GOT3 (cell line): ENCODE measurements around the gene SUPV3L1.
"Not testable (repeated sequence)": the region's sequence is repeated elsewhere in the genome, so short reads cannot be mapped to it uniquely, and the experiment has no call there.

Experiments
- DNase-seq: peaks from one replicate; lab custom pipeline; 2025; ENCODE audit warnings: mixed read lengths; lab: John Stamatoyannopoulos, UW

Gene SUPV3L1

GRCh38 chr10:69230128-69230527 lies 50.1 kb downstream of the SUPV3L1 start:
- no peak for DNase-seq

- no peak for DNase-seq
Observed at GRCh38 chr10:69232252-69232651, 52.2 kb downstream of the SUPV3L1 start.

DNA sequence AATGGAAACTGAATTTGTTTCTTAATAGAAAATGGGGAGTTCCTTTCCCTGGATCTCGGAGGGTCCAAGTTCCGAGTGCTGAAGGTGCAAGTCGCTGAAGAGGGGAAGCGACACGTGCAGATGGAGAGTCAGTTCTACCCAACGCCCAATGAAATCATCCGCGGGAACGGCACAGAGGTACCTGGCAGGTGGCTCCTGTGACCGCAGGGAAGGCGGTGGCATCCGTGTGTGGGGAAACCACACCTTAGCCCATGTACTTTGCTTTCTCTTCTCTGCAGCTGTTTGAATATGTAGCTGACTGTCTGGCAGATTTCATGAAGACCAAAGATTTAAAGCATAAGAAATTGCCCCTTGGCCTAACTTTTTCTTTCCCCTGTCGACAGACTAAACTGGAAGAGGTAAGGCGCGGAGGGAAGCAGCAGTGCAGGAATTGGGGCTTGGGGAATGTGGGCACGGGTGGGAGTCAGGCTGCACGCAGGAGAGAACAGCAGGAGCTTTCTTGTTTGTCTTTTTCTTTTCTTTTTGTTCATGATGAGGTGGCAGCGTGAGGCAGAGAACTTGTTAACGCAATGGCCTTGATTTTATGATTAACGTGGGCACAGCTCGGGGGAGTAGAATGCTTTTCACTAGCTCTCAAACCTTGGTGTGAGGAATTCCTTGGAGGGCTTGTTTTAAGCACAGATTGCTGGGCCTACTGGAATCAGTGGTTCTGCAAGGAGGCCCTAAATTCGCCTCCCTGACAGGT lies 52.9 kb downstream of the SUPV3L1 start:
- no peak for DNase-seq

DNA sequence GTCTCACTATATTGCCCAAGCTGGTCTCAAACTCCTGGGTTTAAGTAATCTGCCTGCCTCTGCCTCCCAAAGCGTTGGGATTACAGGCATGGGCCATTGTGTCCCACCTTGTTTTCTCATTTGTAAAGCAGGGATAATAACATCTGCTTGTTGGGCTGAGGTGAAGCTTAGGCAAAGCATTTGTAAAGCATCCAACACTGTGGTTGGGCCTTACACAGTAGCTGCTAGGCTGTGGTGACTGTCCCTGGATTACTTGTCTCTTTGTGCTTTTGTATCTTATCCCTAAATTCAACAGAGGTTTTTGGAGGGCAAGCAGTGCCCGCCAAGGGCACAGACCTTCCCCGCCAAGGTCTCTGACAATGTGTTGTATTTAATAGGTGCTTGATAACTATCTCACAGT lies 54.4 kb downstream of the SUPV3L1 start:
- no peak for DNase-seq

DNA sequence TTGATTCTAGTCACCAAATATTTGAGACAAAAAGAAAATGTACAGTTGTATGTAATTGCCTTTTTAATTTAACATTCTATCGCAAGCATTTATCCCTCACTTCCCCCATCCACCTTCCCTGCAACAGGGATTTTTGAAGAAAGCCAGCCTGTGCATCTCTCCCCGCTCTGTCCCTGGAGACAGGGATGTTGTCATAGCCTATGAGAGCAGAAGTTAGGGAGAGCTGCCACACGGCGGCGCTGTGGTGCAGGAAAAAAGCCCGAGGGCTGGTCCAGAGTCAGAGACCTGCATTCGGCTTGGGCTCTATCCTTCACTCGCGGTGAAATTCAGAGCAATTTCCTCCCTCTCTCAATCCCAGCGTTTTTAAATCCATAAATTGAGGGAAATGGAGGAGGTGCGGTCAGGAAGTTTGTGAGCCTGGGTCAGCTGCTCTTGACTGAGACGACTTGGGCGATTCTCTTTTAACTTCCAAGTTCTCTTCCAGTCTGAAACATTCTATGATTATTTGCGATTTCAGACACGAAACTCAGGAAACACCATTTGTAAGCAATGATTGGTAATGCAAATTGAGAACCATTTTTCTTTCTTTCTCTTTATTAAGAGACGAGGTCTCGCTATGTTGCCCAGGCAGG lies 57.6 kb downstream of the SUPV3L1 start:
- peak; percentile 44 for DNase-seq

GRCh38 chr10:69239136-69239535 lies 59.1 kb downstream of the SUPV3L1 start:
- DNase-seq, result no peak

DNA sequence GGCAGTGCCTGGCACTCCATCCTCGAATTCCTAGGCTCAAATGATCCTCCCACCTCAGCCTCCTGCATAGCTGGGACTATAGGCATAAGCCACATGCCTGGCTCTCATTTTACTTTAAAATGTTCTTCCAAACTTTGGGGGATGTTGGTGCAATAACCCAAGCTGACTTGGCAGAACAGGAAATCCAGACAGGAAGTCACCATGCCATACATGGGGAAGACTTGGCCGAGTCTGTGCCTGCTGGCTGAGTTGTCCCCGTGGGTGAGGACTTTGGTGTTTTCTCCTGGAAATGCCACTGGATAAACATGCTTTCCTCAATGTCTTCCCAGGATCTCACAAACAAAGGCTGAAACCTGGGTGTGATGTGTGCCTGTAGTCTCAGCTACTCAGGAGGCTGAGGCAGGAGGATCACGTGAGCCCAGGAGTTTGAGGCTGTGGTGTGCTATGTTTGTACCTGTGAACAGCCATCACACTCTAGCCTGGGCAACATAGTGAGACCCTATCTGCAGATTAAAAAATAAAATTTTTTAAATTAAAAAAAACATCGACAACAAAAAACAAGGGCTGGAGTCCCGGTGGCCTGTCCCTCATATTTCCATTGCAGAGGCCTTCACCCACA lies 59.9 kb downstream of the SUPV3L1 start:
- no peak for DNase-seq

GRCh38 chr10:69240455-69240854 lies 60.4 kb downstream of the SUPV3L1 start:
- DNase-seq, result no peak

- DNase-seq, result no peak
Observed at GRCh38 chr10:69241575-69241974, 61.5 kb downstream of the SUPV3L1 start.

DNA sequence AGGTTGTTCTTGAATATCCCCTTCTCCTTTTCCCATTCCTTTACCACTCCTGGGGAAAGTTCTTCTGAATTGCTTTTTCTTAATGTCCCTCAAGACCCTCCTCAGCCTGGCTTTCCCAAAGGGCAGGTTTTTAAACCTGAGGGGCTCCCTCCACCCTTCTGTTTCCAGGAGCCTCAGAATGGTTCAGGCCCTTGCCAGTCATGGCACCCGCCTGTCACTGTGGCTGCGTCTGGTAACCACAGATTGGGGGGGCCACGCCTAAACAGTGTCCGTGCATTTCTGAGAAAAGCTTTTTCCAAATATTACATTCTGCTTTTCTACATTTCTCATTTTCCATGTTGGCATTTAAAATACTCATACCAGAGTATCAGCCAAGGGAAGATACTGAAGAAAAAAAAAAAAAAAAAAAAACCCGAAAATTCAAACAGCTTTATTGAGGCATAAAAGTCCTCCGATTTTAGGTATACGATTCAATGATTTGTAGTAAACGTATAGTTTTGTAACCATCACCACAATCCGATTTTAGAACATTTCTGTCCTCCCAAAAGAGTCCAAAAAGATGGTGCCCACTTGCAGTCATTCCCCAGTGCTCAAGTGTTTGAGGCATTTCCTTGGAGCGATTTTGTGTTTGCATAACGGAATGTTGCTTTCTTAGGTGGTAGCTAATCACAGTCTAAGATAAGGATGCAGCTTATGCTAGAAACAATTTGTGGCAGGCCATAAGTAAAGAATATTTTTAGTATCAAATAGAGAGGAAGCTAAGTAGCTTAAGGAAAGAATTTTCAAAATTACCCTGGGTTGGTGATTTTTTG lies 62.2 kb downstream of the SUPV3L1 start:
- DNase-seq, result no peak

DNA sequence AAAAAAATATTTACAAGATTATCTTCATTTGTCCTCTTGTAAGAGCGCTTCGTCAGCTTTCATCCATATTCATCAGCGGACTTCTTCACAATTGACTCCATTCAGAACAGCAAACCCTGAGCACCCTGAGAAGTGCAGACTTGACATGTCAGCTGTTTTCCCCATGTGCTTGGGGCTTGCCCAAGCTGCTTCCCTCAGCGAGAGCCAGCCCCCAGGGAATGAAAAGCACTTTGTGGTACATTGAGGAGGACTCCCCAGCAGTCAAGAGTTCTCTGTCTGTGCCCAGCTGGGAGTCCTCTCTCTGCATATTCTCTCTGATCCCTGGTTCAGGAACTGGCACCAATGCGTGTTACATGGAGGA lies 62.8 kb downstream of the SUPV3L1 start:
- DNase-seq, result no peak

- no peak for DNase-seq
Observed at GRCh38 chr10:69243817-69244216, 63.8 kb downstream of the SUPV3L1 start.

DNA sequence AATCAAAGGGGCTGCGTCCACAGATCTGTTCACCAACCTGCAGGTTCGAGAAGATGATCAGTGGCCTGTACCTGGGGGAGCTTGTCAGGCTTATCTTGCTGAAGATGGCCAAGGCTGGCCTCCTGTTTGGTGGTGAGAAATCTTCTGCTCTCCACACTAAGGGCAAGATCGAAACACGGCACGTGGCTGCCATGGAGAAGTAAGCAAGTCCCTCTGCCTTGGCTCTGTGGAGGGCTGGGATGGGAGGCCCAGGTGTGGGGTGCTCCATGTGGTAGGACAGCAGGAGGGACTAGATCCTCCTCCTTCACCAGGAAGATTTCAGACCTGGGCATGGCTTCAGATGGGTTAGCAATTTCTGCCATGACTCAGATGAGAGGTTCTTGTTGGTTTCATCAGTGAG lies 66.0 kb downstream of the SUPV3L1 start:
- DNase-seq, result no peak

DNA sequence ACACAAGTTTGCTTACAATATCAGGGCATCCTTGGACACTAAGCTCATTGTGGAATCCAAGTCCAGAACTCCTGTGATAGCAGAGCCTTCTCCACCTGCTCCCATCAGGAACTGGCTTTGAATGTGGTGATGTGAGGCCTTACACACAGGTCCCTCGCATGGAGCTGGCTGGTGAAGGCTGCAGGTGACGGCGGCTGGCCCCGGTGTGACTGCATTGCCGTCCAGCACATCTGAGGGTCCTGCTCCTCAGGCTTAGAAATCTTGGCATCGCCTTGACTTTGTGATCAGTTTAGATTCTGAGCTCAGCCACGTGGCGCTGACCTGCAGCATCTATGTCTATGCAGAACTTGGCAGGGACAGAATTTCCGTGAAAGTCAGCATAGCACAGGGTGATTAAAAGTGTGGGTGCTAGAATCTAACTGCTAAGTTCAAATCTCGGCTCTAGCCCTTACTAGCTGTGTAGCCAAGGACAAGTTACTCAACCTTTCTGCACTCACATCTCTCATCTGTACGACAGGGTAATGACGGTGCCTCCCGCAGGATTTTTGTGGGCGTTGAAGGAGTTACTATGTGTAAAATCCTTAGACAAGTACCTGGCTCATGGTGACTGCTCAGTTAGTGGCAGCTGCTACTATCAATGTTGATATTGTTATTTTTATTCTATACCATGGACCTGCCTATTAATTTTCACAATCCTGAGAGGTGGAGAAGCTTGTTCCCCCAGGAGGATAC lies 66.7 kb downstream of the SUPV3L1 start:
- DNase-seq, result no peak

DNA sequence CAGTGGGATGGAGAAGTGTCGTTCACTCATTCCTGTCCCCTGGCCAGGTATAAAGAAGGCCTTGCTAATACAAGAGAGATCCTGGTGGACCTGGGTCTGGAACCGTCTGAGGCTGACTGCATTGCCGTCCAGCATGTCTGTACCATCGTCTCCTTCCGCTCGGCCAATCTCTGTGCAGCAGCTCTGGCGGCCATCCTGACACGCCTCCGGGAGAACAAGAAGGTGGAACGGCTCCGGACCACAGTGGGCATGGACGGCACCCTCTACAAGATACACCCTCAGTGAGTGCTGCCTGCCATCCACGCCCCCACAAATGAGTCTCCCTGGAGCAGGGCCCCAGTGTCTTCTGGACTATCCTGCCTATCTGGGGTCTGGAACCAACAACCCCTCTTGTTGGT lies 67.3 kb downstream of the SUPV3L1 start:
- no peak for DNase-seq

- no peak for DNase-seq
Observed at GRCh38 chr10:69248117-69248730, 68.2 kb downstream of the SUPV3L1 start.

GRCh38 chr10:69250041-69250440 lies 70.0 kb downstream of the SUPV3L1 start:
- DNase-seq, result no peak

- DNase-seq, result not testable (repeated sequence)
Observed at GRCh38 chr10:69251417-69251816, 71.4 kb downstream of the SUPV3L1 start.

GRCh38 chr10:69253171-69253570 lies 73.1 kb downstream of the SUPV3L1 start:
- no peak for DNase-seq

GRCh38 chr10:69254877-69255276 lies 74.8 kb downstream of the SUPV3L1 start:
- no peak for DNase-seq
